Omental fat pad (tissue), 4 donors: ENCODE results near the gene CDC42BPB. TPM values are rescaled to one million over a fixed set of nuclear protein-coding genes. Genes with fewer than 3 reads are reported as not detected.

Experiments
- ATAC-seq: fragments of 150-250 bp; one replicate; pipeline ENCODE4 v1.9.1; 2016; ENCODE audit warnings: mild to moderate bottlenecking, moderate library complexity; ENCODE audit not compliant: low FRiP score
- DNase-seq: peaks from one replicate; pipeline ENCODE4 v3.0.0-alpha.2; 2019; ENCODE audit warnings: low spot score
- total RNA-seq, 4 donors: library from RNA; depleted of rRNA; stranded (reverse); fragments of >200 nt; gene quantifications; one replicate each; pipeline ENCODE4 v1.1.0, GENCODE V29; 2016
- TF ChIP-seq, protein P1 (sequence below), 3 donors: fragments of 450-650 bp; IDR thresholded peaks; one replicate each; pipeline ENCODE4 v1.5.1; 2016 to 2017; ENCODE audit warnings: antibody characterized with exemption in 3 of 3, mild to moderate bottlenecking in 3 of 3, moderate library complexity in 2 of 3

CDC42BPB gene
- total RNA-seq, 4 donors from 2014 or later = 63.7 to 131 (median 113) TPM

DNA sequence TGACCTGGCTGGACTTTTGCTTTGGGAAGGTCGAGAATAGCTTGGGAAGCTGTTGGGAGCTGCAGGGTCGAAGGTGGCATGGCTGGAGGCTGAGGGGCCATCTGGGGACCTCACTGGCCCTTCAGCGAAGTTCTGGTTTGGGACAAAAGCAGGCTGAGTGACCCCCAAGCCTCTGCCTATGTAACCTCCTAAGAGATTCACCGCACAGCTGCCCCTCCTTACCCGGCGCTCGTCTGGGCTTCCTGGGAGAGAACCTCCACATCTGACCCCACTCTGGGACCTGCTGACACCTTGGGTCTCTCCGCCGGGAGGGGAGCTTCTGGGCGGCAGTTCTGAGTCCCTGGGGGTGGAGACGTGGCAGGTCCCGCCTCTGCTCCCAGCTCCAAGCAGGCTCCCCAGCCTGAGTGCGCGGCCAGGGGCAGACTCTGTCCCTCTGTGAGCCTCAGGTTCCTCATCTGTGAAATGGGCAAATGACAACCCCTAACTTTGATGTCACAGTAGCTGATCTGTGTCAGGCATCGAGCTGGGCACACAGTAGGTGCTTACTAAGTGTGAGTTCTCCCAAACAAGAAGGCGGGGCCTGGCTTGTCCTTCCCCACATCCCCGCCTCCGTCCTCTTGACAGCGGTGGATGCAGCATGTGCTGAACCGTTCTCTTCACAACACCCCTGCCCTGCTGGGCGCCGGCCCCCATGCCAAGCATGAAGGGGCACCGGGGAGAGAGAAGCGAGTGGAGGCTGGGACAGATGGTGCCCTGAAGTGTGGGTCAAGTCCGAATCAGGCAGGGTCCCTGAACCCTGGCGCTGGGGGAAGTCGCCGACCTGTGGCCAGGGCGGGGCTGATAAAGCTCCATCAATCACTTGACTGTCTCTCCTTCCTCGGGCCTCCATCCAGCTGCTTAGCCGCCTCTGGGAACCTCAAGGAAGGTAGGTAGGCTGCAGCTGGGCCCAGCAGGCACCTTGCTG, 40.9 kb upstream of the CDC42BPB start:
- TF ChIP-seq, protein P1, sequence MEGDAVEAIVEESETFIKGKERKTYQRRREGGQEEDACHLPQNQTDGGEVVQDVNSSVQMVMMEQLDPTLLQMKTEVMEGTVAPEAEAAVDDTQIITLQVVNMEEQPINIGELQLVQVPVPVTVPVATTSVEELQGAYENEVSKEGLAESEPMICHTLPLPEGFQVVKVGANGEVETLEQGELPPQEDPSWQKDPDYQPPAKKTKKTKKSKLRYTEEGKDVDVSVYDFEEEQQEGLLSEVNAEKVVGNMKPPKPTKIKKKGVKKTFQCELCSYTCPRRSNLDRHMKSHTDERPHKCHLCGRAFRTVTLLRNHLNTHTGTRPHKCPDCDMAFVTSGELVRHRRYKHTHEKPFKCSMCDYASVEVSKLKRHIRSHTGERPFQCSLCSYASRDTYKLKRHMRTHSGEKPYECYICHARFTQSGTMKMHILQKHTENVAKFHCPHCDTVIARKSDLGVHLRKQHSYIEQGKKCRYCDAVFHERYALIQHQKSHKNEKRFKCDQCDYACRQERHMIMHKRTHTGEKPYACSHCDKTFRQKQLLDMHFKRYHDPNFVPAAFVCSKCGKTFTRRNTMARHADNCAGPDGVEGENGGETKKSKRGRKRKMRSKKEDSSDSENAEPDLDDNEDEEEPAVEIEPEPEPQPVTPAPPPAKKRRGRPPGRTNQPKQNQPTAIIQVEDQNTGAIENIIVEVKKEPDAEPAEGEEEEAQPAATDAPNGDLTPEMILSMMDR (IDR thresholded peaks at IDR 0.05) = no peak
- ATAC-seq = no peak

DNA sequence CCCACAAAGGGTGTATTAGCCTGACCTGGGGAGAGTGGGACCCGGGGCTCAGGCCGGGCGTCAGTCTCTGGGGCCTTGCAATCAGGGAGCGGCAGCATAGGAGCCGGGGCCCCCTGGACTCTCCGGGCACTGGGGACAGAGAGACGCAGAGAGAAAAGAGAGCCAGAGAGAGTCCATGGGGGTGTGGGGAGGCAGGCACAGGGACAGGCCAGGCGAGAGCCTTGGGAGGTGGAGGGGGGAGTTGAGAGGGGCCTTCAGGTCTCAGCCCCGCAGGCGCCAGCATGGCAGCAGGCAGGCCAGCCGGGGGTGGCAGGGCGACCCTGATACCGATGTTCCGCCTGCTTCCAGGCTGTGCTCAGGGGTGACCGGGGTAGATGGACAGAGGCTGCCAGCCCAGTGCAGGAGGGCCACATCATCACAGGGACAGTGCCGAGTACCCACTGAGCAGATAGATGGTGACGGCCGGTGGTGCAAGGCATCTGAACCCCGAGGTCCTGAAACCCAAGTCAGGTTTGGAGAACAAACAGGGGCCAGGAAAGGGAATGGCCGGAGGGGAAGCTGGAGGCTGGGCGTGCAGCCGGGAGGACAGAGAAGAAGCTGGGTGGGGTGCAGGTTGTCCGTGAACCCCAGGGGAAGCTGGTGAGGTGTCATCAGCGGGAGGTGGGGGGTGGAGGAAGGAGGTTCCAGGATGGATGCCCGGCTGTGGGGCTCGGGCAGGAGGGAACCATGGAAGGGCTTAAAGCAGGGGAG, 40.1 kb upstream of the CDC42BPB start:
- DNase-seq = no peak
- TF ChIP-seq, protein P1 (IDR thresholded peaks at IDR 0.05) = no peak
- ATAC-seq = no peak

More for the DNA sequence above, 40.9 kb upstream of the CDC42BPB start:
- no peak for DNase-seq

GRCh38 chr14:103096387-103096786, 39.0 kb upstream of the CDC42BPB start:
- TF ChIP-seq, protein P1 (IDR thresholded peaks at IDR 0.05) = no peak
- ATAC-seq (no peak), DNase-seq (no peak)

DNA sequence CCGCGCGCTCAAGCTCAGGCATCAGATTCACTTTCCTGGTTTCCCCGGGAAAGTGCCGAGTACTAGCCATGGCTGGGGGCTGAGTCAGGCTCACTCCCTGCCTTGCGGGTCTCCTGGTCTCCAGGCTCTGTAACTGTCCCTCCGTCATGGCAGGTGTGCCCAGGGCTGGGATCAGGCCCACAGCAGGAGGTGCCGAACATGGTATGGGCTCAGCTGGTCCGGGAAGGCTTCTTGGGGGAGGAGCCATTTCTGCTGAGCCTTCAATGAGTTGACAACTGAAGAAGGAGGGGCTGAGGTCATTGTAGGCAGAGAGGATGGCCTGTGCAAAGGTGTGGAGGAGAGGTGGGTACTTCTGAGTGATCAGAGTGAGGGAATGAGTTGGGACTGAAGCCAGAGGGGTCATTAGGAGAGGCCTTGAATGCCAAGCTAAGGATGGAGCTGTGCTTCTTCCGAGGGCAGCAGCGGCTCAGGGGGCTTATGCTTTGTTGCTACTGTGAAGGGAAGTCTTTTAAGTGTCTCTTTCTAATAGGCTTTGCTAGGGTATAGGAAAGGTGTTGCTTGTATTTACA, 37.9 kb upstream of the CDC42BPB start:
- TF ChIP-seq, protein P1 (IDR thresholded peaks at IDR 0.05) = no peak
- ATAC-seq = no peak

DNA sequence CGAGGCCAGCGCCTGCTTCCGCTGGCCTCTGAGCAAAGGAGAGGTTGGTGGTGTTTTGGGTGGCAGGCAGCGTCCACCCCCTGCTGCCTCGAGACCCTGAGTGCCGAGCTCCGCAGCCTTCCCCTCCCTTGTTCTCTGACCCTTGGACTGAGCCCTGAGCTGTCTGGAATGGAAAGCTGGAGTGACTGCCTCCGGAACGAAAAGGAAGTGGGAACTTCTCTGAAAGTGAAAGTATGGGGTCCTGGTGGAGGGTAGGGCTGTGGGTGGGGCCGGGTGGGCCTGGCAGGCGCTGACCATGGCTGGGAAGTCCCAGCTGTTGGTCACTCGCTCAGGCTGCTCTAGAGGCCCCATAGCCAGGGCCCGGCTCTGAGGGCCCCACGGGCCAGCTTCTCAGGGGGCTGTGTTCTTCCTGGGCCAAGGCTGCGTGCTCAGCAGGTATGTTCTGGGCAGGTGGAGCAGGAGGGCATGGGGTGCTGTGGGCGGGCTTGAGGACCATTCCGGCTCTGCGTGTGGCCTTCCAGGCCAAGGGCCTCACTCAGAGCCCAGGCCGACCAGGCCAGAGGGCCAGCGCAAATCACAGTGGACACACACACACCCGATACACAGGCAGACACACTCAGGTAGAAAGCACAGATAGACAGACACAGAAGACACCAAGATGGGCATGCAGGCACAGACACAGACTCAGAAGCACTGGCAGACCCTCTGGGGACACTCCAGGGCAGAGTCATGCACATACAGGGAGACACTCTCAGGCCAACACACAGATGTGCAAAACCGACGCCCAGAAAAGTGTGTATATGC, 37.3 kb upstream of the CDC42BPB start, which contains the start of gene EXOC3L4:
TSS of gene EXOC3L4 (plus strand) at position 320 of the 804 bp plus-strand sequence. CDS start 5,495 bp downstream, outside the sequence.
- no peak for ATAC-seq
- DNase-seq = no peak
- TF ChIP-seq, protein P1 (IDR thresholded peaks at IDR 0.05) = no peak

More for the DNA sequence above, 37.9 kb upstream of the CDC42BPB start:
- no peak for DNase-seq

DNA sequence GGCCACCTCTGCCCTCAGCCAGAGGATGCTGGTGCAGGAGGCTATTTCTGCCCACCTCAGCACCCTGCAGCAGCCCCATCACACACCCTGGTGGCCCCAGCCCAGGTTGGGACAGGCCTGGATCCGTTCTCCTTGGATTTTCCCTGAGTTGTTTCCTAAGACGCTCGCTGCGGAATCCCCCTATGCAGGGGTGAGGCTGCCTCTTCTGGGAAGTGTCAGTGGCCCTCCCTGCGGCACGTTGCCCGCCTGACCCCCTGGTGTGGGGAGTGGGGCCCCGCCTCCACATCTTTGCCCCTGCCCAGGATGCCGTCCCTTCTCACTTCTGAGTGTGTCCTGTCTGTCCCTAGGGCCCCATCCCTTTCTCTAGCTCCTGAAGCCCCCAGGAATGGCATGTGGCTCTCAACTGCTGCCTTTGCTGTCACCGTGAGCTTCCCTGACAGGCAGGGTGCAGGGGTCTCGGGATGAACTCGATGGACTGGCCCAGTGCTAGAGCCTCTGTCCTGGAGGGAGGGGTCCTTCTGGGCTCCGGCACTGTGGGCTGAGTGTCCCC, 36.6 kb upstream of the CDC42BPB start:
- no peak for ATAC-seq
- TF ChIP-seq, protein P1 (IDR thresholded peaks at IDR 0.05) = no peak

More for the DNA sequence above, 36.6 kb upstream of the CDC42BPB start:
- DNase-seq = no peak
